Midbrain (tissue), 1 donor: Measurements from ENCODE around the gene NFYC.
A peak's percentile ranks its signal among the peaks of the same experiment; 100 is the strongest.

ENCODE experiments used
- DNase-seq: peaks from one replicate; lab custom pipeline; 2025; lab: John Stamatoyannopoulos, UW

NFYC gene

GRCh38 chr1:40798366-40799281 lies 107.1 kb downstream of the NFYC start:
- DNase-seq, result no peak

- peak; percentile 6 for DNase-seq
Measured at GRCh38 chr1:40799351-40799867, 107.9 kb downstream of the NFYC start.

DNA sequence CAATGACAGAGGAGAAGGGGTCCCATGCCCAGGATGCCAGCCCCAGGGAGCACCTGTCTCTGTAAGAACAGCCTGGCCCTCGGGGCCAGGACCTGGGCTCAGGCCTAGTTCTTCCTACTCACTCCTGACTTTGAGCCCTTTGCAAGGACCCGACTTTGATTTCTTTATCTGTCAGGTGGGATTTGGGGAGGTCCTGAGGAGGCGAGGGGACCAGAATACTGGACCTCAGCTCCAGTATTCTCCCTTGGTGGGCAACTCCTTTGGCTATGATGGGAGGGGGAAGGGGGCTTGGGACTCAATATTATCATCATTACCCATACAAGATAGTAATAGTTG lies 110.2 kb downstream of the NFYC start:
- no peak for DNase-seq

- peak; percentile 24 for DNase-seq
Measured at GRCh38 chr1:40802078-40802741, 110.7 kb downstream of the NFYC start.

DNA sequence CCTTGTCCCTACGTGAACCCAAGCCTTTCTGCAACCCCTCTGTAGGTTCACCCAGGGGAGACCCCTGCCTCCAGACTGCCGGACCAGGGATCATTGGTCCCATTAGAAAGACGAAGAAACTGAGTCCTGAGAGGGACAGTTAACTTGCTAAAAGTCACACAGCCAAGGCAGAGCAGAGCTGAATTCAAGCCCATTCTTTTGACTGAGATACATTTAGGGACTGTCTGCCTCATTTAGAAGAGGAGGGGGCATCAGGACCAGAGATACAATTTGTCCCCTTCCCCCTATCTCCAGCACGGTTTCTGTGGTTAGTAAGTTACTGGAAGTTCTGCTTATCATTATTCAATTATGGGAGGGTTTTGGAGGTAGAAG lies 111.2 kb downstream of the NFYC start:
- no peak for DNase-seq

- no peak for DNase-seq
Measured at GRCh38 chr1:40803447-40803846, 111.9 kb downstream of the NFYC start.

GRCh38 chr1:40803902-40804301 lies 112.4 kb downstream of the NFYC start:
- DNase-seq, result no peak

DNA sequence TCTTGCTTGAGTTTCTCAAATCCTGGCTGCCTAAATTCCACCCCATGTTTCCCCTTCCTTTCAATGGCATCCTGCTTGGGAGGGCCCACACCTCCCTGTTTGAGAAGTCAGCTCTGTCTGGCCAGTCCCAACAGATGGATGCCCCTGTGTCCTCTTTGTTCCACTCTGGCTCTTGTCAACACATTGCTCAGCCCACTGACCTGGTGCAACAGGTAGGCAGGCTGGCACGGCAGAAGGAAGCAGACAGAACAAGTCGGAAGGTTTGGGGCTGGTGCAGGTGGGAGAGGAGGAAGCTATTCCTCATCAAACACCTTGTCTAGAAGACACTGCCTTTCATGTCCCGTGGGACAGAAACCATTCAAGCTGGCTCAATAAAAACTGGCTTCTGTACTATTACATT lies 114.7 kb downstream of the NFYC start:
- no peak for DNase-seq

DNA sequence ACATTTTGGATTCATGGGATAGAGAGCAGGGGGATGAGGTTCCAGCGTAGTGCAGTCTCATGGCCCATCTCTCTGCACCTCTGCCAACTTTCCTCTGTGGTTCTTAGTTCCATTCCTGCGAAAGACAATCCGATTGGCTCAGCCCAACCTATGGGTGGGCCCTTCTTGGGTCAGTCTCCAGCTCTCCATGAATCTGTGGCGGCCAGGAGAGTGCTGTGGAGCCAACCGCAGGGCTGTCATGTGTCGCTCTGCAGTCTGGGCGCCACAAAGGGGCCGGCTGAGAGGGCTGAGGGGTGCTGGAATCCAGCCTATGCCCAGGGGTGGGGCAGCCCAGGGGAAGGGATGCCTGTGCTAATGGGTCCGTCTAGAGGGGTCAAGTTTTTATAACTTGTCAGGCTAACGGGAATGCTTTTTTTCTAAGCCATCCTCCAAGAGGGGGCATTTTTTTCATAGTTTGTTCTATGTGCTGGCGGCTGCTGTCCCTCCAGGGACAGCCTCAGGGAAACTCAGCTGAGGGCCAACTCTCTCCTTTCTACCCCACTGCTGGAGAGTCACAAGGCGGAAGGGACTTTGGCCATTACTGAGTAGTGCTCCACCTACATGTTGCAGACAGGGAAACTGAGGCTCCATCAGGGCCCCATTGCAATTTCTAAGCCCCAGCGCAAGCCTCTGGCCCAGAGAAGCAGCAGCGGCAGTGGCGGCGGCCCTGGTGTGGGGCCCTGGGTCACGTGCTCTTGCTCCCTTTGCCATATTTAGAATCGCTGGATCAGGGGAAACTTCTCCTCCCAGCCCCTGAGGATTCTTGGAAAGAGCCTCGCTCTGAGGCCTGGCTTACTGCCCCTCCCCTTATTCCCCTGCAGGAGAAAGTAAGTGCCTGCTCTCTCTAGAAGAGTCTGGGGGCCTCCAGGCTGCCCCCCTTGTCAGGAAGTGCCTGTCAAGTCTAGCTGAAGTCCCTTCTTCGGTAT lies 115.5 kb downstream of the NFYC start:
- DNase-seq, result no peak

DNA sequence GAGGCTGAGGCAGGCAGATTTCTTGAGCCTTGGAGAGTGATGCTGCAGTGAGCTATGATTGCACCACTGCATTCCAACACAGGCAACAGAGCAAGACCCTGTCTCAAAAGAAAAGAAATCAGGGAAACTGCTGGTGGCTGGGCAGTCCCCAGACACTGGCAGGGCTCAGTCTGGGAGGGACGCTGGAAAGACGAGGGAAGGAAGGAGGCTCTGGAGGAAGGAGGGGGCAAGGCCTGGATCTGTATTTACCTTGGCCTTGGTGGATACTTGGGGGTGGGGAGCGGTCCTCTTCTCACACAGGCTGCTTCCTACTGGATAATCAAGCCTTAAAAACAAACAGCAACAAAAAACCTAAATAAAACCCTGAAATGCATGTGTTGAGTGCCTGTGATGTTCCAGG lies 116.5 kb downstream of the NFYC start:
- no peak for DNase-seq

DNA sequence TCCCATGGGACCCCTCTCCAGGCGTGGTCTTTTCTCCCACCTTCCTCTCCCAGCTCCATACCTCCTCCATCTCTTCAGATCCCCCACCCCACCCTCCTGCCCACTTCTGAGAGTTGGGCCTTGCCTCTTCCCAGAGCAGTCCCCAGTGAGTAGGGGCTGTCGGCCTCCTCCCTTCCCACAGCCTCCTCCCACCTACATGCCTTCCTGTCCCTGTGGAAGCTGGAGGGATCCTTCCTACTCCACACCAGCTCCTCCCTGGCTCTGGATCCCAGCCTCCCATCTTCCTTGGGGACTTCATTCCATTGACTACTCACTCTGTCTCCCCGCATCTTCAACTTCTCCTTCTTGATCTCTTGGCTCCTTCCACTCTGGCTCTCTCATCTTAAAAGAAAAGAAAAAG lies 116.9 kb downstream of the NFYC start:
- DNase-seq, result no peak

DNA sequence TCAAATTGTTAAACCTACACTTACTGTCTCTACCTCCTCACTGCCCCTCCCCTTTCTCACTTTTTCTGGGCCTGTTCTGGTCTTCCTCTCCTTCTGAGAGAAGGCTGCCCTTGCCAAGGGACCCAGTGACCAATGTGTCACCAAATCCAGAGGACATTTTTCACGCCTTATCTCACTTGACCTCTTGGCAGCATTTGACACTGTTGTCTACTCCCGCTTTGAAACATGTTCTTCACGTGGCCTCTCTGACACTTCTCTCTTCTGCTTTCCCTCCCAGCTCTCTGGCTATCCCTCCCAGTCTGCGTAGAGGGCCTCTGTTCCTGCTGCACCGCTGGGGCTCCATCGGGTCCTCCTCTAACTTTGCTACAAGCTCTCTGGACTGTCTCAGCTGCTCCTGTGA lies 117.4 kb downstream of the NFYC start:
- no peak for DNase-seq

DNA sequence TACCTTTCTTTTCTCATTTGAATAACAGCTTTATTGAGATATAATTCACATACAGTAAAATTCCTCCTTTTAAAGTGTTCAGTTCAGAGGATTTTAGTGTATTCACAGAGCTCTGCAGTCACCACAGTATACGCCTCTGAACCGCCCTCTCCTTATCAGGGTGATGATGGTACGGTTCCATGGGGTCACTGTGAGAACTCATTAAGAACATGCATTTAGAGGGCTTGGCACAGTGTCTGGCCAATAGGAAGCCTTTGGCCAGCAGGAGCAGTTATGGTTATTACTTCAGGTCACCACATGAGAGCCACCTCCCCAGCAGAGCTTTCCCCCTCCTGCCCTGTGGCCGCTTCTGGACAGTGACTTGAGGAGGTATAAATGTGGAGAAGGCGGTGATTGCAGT lies 119.4 kb downstream of the NFYC start:
- DNase-seq, result no peak

- no peak for DNase-seq
Measured at GRCh38 chr1:40815420-40815819, 123.9 kb downstream of the NFYC start.

DNA sequence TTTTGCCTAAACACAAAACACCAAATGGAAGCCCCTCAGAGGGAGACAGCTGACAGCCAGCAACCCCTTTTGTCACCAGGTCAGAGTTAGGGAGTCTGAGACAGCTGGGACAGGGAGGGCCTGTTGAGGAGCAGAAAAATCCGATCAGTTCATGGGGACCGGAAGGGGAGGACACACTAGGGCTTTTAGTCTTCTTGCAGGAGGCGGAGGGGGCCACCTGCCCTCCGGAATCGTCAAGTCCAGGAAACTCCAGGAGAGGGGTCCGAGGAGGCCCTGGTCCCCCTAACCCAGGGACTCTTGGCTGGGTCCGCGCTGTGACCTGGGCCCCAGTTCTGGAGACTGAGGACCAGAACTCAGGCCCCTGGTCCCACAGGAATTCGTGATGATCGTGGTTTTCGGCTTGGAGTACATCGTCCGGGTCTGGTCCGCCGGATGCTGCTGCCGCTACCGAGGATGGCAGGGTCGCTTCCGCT lies 126.3 kb downstream of the NFYC start:
- DNase-seq, result no peak

- no peak for DNase-seq
Measured at GRCh38 chr1:40818264-40818961, 126.9 kb downstream of the NFYC start.

GRCh38 chr1:40819101-40819500 lies 127.6 kb downstream of the NFYC start:
- no peak for DNase-seq

DNA sequence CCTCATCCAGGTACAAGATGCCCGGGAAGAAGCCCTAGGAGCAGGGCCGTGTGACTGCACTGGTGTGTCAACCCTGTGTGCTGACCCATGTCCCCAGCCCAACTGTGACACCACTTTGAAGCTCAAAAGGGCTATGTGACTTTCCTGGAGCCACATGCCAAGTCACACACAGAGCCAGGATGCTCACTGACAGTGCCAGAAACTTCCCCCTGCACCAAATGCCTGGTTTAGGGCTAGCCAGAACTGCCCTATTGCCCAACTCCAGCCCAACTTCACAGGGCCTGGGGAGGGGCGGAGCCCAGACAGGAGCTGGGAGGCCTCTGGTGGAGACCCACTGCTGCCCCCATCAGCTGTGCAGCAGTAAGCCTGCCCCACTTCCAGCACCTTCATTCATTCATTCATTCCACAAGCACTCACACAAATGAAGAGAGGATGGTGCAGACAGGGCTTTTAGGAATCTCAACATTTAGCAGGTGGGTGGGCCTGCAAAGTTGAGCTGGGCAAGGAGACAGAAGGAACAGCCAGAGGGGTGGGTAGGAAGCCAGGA lies 128.8 kb downstream of the NFYC start:
- no peak for DNase-seq
